WTC11 (cell line): ENCODE data around the gene PEAK1.

Experiments used
- IRF2 ChIP-seq: sonication (generic); formaldehyde crosslinking; IDR thresholded peaks from 2 replicates; pipeline ENCODE4 v1.8.0; 2022; ENCODE audit warnings: low read depth, missing genetic modification reagents, borderline replicate concordance
- KAT7 ChIP-seq: sonication (generic); formaldehyde crosslinking; IDR thresholded peaks from 2 replicates; pipeline ENCODE4 v1.8.1; 2023; ENCODE audit warnings: missing genetic modification reagents, mild to moderate bottlenecking, borderline replicate concordance
- MXD4 ChIP-seq: fragments of 250-450 bp; sonication (Bioruptor Pico); IDR thresholded peaks from 2 replicates; pipeline ENCODE4 v1.8.0; 2021; ENCODE audit warnings: mild to moderate bottlenecking, moderate library complexity, borderline replicate concordance

DNA sequence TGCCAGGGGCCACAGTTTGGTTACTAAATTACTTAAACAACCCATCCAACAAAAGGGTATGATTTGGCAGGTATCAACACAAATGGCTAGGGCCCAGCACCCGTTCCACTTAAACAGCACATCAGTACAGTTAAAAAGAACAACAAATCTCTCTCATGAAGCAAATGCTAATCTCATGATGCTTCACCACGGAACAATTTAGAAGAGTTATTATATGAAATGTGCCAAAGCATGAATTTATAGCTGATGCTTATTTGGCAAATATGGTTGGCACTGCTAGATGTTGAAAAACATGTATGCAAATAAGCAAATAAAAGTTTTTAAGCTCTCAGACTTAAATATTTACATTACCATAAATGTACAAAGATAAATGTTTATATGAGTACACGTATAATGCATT lies 2.3 kb downstream of the PEAK1 start:
- TF ChIP-seq IRF2 (CRISPR knock-in tag) (no peak), KAT7 (no peak), MXD4 (no peak)
